Measurements from ENCODE around the gene SEPTIN10. TPM values are rescaled to one million over a fixed set of nuclear protein-coding genes. Genes with fewer than 3 reads are reported as not detected.

Gene SEPTIN10
- polyA plus RNA-seq, 1 donor from 2014 or later, result 7.4 TPM

DNA sequence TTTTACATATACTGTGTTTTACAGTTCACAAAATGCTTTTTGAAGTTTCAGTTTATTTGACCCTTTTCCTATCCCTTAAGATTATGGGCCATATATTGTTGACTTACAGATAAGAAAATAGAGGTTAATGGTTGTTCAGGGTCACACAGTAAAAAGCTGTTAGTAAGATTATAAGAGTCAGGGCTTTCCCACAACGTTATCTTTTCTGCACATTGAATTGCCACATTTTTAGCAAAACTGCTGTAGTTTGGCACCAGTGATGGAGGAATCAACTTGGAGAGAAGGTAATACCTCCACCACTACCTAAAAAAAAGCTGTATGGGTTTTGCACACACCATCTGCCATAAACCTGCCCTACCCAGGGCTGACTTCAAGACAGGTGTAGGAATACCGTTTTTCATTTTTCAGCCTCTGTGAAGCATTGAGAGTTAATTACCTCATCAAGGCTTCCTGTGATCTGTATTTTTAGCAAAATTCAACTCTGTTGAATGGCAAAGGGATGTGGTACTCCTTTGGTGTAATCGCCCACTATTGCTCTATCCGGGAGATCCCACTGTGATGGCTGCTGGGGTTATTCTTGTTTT, 5.4 kb upstream of the SEPTIN10 start:
- Histone ChIP-seq H3K27ac (ENCODE audit: low read length) (no peak overlapping the region), H4K20me1 (ENCODE audit: insufficient read depth) (no peaks in the 10 kb centered on the region), H3K9me2 (ENCODE audit: insufficient read depth, low read length) (no peaks in the 10 kb centered on the region), H3K4me2 (ENCODE audit: low read length) (no peak overlapping the region), H3K9me3 (ENCODE audit: low read length) (no peaks in the 10 kb centered on the region), H3K79me2 (replicated peaks; ENCODE audit: insufficient read depth, low read length) (peaks cover 3% of the 10 kb centered on the region), H3K27me3 (ENCODE audit: insufficient read depth, low read depth, low read length) (peaks cover 6% of the 10 kb centered on the region), H3K4me3 (ENCODE audit: low read length) (no peak overlapping the region), H3K36me3 (ENCODE audit: insufficient read depth, low read length) (no peaks in the 10 kb centered on the region), H2AFZ (ENCODE audit: low read depth, low read length) (no peak overlapping the region), H3F3A (ENCODE audit: insufficient read depth, low read length, poor library complexity, severe bottlenecking) (no peaks in the 10 kb centered on the region), H3K9ac (ENCODE audit: low read length) (no peak overlapping the region)
- TF ChIP-seq, protein P1, sequence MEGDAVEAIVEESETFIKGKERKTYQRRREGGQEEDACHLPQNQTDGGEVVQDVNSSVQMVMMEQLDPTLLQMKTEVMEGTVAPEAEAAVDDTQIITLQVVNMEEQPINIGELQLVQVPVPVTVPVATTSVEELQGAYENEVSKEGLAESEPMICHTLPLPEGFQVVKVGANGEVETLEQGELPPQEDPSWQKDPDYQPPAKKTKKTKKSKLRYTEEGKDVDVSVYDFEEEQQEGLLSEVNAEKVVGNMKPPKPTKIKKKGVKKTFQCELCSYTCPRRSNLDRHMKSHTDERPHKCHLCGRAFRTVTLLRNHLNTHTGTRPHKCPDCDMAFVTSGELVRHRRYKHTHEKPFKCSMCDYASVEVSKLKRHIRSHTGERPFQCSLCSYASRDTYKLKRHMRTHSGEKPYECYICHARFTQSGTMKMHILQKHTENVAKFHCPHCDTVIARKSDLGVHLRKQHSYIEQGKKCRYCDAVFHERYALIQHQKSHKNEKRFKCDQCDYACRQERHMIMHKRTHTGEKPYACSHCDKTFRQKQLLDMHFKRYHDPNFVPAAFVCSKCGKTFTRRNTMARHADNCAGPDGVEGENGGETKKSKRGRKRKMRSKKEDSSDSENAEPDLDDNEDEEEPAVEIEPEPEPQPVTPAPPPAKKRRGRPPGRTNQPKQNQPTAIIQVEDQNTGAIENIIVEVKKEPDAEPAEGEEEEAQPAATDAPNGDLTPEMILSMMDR (IDR thresholded peaks at IDR 0.05; ENCODE audit: poor library complexity, severe bottlenecking), result no peak
- TF ChIP-seq, protein P2, sequence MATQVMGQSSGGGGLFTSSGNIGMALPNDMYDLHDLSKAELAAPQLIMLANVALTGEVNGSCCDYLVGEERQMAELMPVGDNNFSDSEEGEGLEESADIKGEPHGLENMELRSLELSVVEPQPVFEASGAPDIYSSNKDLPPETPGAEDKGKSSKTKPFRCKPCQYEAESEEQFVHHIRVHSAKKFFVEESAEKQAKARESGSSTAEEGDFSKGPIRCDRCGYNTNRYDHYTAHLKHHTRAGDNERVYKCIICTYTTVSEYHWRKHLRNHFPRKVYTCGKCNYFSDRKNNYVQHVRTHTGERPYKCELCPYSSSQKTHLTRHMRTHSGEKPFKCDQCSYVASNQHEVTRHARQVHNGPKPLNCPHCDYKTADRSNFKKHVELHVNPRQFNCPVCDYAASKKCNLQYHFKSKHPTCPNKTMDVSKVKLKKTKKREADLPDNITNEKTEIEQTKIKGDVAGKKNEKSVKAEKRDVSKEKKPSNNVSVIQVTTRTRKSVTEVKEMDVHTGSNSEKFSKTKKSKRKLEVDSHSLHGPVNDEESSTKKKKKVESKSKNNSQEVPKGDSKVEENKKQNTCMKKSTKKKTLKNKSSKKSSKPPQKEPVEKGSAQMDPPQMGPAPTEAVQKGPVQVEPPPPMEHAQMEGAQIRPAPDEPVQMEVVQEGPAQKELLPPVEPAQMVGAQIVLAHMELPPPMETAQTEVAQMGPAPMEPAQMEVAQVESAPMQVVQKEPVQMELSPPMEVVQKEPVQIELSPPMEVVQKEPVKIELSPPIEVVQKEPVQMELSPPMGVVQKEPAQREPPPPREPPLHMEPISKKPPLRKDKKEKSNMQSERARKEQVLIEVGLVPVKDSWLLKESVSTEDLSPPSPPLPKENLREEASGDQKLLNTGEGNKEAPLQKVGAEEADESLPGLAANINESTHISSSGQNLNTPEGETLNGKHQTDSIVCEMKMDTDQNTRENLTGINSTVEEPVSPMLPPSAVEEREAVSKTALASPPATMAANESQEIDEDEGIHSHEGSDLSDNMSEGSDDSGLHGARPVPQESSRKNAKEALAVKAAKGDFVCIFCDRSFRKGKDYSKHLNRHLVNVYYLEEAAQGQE (IDR thresholded peaks at IDR 0.05; ENCODE audit: borderline replicate concordance), result no peak
- TF ChIP-seq TAF1 (IDR thresholded peaks at IDR 0.05; ENCODE audit: low read depth), result no peak
- no peak for TF ChIP-seq RAD21 (conservative IDR thresholded peaks at IDR 0.05)
- no peak for TF ChIP-seq EP300 (conservative IDR thresholded peaks at IDR 0.05; ENCODE audit: poor library complexity, severe bottlenecking)
- no peak for TF ChIP-seq EZH2 (IDR thresholded peaks at IDR 0.05; ENCODE audit: borderline replicate concordance, insufficient read depth, low read length, poor library complexity, severe bottlenecking)
- TF ChIP-seq SMC3 (conservative IDR thresholded peaks at IDR 0.05; ENCODE audit: poor library complexity), result no peak
- TF ChIP-seq POLR2AphosphoS5 (IDR thresholded peaks at IDR 0.05), result no peak
- no peak for TF ChIP-seq MXI1 (conservative IDR thresholded peaks at IDR 0.05; ENCODE audit: poor library complexity, severe bottlenecking)

DNA sequence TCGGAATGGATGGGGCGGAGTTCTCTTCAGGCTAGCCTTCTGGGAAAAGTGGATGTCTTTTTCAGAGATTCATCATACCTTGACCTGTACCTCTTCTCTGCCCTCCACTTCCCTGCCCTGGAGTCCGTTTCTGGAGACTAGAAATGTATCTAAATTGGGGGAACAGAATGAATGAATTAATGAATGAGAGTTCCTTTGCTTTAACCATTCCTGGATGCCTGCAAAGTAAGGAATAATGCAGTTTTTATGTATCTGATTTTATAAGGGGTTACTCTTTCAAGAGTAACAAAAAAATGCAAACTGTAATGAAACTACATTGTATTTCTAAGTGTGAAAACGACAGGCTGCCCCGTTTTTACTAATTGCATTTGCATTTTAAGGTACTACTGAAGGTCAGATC, 2.4 kb upstream of the SEPTIN10 start:
- Histone ChIP-seq H4K20me1 (ENCODE audit: insufficient read depth) (no peaks in the 10 kb centered on the region), H2AFZ (ENCODE audit: low read depth, low read length) (no peak overlapping the region), H3K27me3 (ENCODE audit: insufficient read depth, low read depth, low read length) (peaks cover 6% of the 10 kb centered on the region), H3F3A (ENCODE audit: insufficient read depth, low read length, poor library complexity, severe bottlenecking) (no peaks in the 10 kb centered on the region), H3K79me2 (replicated peaks; ENCODE audit: insufficient read depth, low read length) (peaks cover 24% of the 10 kb centered on the region), H3K9me3 (ENCODE audit: low read length) (no peaks in the 10 kb centered on the region), H3K9ac (ENCODE audit: low read length) (no peak overlapping the region), H3K36me3 (ENCODE audit: insufficient read depth, low read length) (no peaks in the 10 kb centered on the region), H3K4me2 (ENCODE audit: low read length) (no peak overlapping the region), H3K4me3 (ENCODE audit: low read length) (peak overlapping the region; percentile 85), H3K9me2 (ENCODE audit: insufficient read depth, low read length) (no peaks in the 10 kb centered on the region), H3K27ac (ENCODE audit: low read length) (no peak overlapping the region)
- TF ChIP-seq EP300 (conservative IDR thresholded peaks at IDR 0.05; ENCODE audit: poor library complexity, severe bottlenecking) (no peak), TAF1 (IDR thresholded peaks at IDR 0.05; ENCODE audit: low read depth) (no peak), SMC3 (conservative IDR thresholded peaks at IDR 0.05; ENCODE audit: poor library complexity) (no peak), POLR2AphosphoS5 (IDR thresholded peaks at IDR 0.05) (no peak), EZH2 (IDR thresholded peaks at IDR 0.05; ENCODE audit: borderline replicate concordance, insufficient read depth, low read length, poor library complexity, severe bottlenecking) (no peak), RAD21 (conservative IDR thresholded peaks at IDR 0.05) (no peak), MXI1 (conservative IDR thresholded peaks at IDR 0.05; ENCODE audit: poor library complexity, severe bottlenecking) (no peak)
- TF ChIP-seq, protein P1 (IDR thresholded peaks at IDR 0.05; ENCODE audit: poor library complexity, severe bottlenecking), result no peak
- TF ChIP-seq, protein P2 (IDR thresholded peaks at IDR 0.05; ENCODE audit: borderline replicate concordance), result no peak
